GM21619 (cell line): ENCODE measurements around the gene P2RY12.

ENCODE experiments used
- ATAC-seq: cut with Tn5 transposase; IDR thresholded peaks from one replicate; pipeline ENCODE4 v1.9.1; 2021; ENCODE audit not compliant: unreplicated experiment

P2RY12 gene

DNA sequence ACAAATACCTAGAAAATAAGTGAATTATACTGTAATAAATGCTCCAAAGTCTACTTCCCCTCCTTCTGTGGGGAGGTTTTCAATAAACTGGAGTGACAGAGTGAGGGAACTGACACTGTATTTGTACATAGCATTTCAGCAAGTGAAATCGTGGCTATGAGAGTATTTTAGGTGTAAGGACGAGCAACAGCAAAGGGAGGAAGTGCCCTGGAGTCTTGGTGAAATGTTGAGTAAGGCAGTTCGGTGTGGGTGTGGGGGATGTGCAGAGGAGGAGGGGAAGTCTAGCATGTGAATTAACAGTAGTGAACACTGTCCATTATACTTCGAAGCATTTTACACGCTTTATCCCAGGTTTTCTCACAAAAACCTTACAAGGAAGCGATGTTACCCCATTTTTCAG, 37.1 kb downstream of the P2RY12 start:
- ATAC-seq, result no peak

- no peak for ATAC-seq
Observed at GRCh38 chr3:151346292-151346691, 38.3 kb downstream of the P2RY12 start.

DNA sequence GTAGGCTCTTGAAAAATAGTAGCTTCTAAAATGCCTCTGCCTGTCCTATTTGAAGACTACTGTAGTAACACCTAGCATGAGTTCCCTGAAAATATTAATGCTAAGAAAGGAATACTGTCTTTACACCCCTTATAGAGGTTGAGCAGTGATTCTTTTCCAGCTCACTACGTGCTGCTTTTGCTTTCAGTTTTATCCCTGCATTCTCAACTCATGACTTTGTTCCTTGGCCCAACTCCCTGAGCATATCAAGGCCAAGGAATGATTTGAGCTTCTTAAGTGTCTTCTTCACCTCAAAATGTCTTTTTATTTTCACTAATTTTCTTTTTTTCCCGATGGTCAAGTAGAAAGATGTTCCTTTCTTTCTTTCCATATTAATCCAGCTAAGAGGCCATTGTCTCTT, 38.7 kb downstream of the P2RY12 start:
- ATAC-seq, result no peak

DNA sequence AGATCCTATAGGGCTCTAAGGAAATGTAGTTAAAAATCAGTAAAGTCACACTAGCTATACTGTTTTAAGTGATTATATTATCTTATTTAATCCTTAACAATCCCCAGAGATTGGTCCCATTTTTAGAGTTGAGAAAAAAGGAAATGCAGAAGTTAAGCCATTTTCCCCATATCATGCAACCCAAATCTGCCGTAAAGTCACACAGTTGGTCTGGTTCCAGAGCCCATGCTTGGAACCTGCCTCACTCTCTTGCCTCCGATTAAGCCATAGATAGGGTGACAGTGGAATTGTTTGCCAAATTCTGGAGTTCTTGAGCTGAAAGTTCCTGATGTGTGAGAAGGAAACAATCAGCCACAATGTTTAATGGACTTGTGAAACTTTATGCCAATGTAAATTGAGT, 52.9 kb downstream of the P2RY12 start:
- no peak for ATAC-seq

DNA sequence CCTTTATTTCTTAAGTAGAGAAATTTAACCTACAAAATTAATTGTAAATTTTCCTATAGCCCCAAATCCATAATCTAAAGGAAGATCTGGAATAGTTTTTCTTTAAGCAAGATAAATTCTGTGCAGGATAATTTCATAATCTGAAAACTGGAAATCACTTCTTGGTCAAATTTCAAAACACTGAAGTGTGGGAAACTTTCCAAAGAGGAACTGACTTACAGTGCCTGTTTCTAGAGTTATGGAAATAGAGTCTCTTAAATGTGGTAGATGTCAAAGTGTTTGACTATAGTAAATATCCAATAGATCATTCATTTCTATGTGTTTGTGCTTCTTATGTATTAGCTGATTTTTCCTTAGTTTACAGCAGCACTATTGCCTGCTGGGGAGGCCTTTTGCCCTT, 53.7 kb downstream of the P2RY12 start:
- ATAC-seq, result no peak

- no peak for ATAC-seq
Observed at GRCh38 chr3:151330379-151330778, 54.2 kb downstream of the P2RY12 start.

GRCh38 chr3:151329363-151329762, 55.2 kb downstream of the P2RY12 start, which contains the start of gene P2RY13:
Gene P2RY13, minus strand, starts transcription at chr3:151329549. Its CDS starts 21 bp downstream, at chr3:151329528.
- ATAC-seq, result no peak

DNA sequence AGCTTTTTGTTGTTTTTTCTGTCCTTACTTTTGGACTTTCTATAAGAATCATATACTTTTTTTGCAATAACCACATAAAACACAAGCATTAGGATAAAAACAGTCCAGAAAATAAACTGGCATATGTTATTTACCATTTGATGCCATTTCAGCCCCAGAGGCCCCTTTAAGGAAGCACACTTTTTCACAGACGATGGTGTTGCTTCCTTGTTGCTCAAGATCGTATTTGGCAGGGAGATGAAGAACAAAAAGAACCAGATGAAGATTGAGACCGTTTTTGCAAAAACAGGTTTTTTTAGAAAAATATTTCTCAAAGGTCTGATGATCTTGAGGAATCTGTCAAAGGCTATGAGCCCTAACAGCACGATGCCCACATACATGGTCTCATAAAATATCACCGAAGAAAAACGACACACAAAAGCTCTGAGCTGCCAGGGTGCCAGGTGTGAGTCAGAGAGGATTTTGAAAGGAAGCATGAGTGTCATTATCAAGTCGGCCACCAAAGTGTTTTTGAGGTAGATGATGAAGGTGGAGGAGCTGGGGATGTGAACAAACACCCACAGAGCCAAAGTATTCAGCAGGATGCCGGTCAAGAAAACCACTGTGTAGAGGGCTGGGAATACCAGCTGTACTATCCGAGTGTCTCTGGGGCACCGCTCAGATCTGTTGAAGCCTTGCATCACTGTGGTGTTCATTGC, 56.1 kb downstream of the P2RY12 start:
- no peak for ATAC-seq

GRCh38 chr3:151327571-151328198, 56.9 kb downstream of the P2RY12 start:
- ATAC-seq, result no peak

- no peak for ATAC-seq
Observed at GRCh38 chr3:151322511-151322910, 62.0 kb downstream of the P2RY12 start.

DNA sequence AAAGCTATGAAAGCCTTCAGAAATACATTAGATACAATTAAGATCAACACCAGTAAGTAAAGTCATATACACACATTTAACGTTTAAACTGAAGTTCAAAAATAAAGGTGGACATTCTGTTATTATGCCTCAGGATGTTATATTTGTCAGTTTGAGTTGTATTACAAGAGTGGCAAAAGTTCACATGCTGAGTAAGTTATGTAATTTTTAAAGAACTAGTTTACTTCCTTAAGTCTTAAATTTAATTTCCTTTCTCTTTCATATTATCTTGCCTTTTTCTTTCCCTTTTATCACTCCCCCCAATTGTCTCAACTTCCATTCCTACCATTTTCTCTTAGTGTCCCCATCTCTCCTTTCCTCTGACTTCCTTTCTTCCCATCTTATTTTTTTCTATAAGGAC, 63.0 kb downstream of the P2RY12 start:
- no peak for ATAC-seq

GRCh38 chr3:151320131-151320530, 64.4 kb downstream of the P2RY12 start:
- ATAC-seq, result no peak

DNA sequence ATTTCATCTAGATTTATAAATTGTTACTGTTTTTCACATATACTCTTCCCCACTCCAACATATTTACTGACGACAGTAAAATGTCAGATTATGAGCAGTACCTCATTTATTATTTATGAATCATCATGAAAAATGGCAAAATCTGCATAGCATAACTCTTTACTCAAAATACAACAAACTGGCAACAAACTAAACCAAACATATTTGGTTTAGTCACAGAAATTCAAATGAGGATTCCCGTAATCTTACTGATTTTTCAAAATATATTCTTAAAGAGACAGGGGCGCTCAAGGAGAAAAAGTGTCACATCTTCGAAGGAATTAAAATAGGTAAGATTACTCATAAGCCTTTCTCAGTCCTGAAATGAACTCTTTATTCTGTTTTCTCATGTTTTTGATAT, 64.9 kb downstream of the P2RY12 start:
- no peak for ATAC-seq

DNA sequence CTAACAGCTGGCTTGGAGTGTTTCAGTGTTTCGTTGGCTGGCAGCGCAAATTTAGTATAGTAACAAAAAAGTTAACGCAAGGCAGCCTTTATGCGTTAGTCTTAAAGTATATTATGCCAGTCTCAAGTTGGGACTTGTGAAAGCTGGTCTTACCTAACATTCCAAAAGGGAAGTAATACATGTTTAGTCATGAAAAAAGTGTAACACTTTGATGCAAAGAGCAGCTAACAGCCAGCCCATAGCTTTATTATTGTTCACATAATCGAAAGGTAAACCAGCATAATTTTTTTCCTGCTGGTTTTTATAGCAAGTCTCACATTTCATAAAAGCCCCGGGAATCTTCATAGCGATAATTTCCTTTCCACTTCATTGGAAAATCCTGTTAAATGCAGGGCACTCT, 65.6 kb downstream of the P2RY12 start:
- no peak for ATAC-seq

GRCh38 chr3:151318313-151318712, 66.2 kb downstream of the P2RY12 start:
- ATAC-seq, result no peak

DNA sequence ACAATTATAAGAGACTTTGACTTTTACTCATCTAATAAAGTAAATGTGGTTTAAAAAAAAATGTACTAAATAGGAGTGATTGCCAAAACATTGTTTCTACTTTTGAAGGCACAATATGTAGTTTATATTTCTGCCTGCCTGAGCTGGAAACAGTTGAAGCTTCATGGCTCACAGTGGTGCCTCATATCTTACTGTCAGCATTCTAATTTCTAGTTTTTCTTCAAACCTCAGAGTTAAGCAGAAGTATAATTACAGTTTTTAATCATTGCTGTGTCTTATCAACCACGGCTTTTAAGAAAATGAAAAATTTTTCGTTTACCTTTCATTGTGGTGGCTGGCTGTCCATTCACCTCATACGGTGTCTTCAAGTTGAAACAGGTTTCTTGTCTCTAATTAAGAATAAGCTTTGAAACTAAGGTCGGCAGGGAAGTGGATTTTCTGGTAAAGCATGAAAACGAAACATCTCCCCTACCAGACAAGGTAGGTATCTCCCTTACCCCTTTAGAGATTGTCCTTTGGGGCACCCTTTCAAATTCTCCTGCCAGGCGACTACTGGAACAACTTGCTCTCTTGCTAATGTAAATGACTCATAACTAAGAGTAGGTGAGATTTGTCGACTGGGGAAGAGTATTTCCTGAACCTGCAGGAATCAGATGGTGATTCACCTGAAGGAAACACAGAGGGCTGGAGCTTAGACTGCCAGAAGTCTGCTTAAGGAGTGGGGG, 68.1 kb downstream of the P2RY12 start, which contains the start of gene GPR87:
Gene GPR87 (minus strand): TSS at position 554 of the 725 bp plus-strand sequence. CDS start 16,720 bp downstream, outside the sequence.
- no peak for ATAC-seq

GRCh38 chr3:151315846-151316245, 68.7 kb downstream of the P2RY12 start:
- no peak for ATAC-seq

GRCh38 chr3:151315136-151315535, 69.4 kb downstream of the P2RY12 start:
- ATAC-seq, result no peak

GRCh38 chr3:151314593-151314992, 70.0 kb downstream of the P2RY12 start:
- no peak for ATAC-seq

GRCh38 chr3:151314137-151314536, 70.4 kb downstream of the P2RY12 start:
- no peak for ATAC-seq

GRCh38 chr3:151312972-151313371, 71.6 kb downstream of the P2RY12 start:
- no peak for ATAC-seq

DNA sequence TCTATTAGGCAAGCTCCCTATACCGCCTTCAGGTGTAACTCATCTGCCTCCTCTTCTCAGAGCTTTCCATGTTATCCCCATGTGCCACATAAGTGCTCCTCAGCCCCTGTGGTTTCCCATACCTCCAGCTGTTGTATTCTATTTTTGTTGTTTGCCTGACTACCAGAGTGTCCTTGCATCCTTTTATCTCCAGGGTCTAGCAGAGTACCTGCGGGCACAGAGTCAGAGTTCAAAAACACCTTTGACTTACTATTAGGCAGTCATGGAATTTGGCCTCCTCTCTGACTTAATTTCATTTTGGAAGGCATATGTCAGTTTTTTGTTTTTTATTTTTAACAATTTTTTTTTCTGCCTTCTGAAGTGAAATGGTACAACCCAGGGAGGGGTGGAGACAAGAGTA, 75.0 kb downstream of the P2RY12 start:
- ATAC-seq, result no peak
